BE2C (cell line): ENCODE data around the gene AKAP13. TPM values are rescaled to one million over a fixed set of nuclear protein-coding genes. Genes with fewer than 3 reads are reported as not detected.
A peak's percentile ranks its signal among the peaks of the same experiment; 100 is the strongest.

Experiments used
- DNase-seq: peaks from one replicate; pipeline ENCODE4 v3.0.0-alpha.2; 2020
- H3K27me3 ChIP-seq: fragments of 250-450 bp; sonication (Bioruptor Pico); 2 replicates; pipeline ENCODE4 v1.5.1; 2020; ENCODE audit warnings: mild to moderate bottlenecking
- H3K36me3 ChIP-seq: fragments of 250-450 bp; sonication (Bioruptor Pico); 2 replicates; pipeline ENCODE4 v1.5.1; 2020; ENCODE audit warnings: mild to moderate bottlenecking
- H3K4me1 ChIP-seq: fragments of 250-450 bp; sonication (Bioruptor Pico); 2 replicates; pipeline ENCODE4 v1.5.1; 2020
- H3K4me3 ChIP-seq: 2 replicates; pipeline ENCODE4 v1.5.1; 2011; ENCODE audit warnings: low read depth, low read length
- H3K9me3 ChIP-seq: fragments of 250-450 bp; sonication (Bioruptor Pico); 2 replicates; pipeline ENCODE4 v1.5.1; 2020
- CTCF ChIP-seq: IDR thresholded peaks from 2 replicates; pipeline ENCODE4 v1.5.1; 2012; ENCODE audit warnings: mild to moderate bottlenecking, low read depth, low read length
- polyA plus RNA-seq: library from polyadenylated mRNA; unstranded; fragments of >200 nt; gene quantifications from one replicate; pipeline ENCODE4 v1.2.1, GENCODE V29; 2012; ENCODE audit warnings: low read depth, missing spikeins; ENCODE audit not compliant: insufficient read length, insufficient read depth

The AKAP13 gene
- 29.8 TPM for polyA plus RNA-seq

GRCh38 chr15:85380217-85380811 lies at the start of gene AKAP13:
TSS of gene AKAP13 (plus strand) at chr15:85380603. CDS start at chr15:85485721, 105,118 bp downstream.
- Histone ChIP-seq H3K9me3 (no peaks in the 10 kb centered on the region), H3K4me3 (peak within 1 kb of the TSS; percentile 82)

GRCh38 chr15:85330901-85331588 lies 49.4 kb upstream of the AKAP13 start:
- H3K36me3 ChIP-seq, result no peaks in the 10 kb centered on the region
- DNase-seq, result peak; percentile 81
- H3K9me3 ChIP-seq, result no peaks in the 10 kb centered on the region
- peak; percentile 97 for TF ChIP-seq CTCF
- no peak overlapping the region for H3K4me3 ChIP-seq
- H3K27me3 ChIP-seq, result no peaks in the 10 kb centered on the region
- peaks cover 4% of the 10 kb centered on the region; the same call in 1 of the 2 replicates for H3K4me1 ChIP-seq

More at GRCh38 chr15:85380217-85380811, at the start of gene AKAP13:
- H3K36me3 ChIP-seq, result peaks cover 2% of the 10 kb centered on the region; the same call in 1 of the 2 replicates
- H3K27me3 ChIP-seq, result no peaks in the 10 kb centered on the region
- peak; percentile 98 for DNase-seq
- TF ChIP-seq CTCF, result no peak
- H3K4me1 ChIP-seq, result 0 out of 2 replicates have a peak, but pooled peaks cover 3% of the 10 kb centered on the region

GRCh38 chr15:85331655-85332285 lies 48.6 kb upstream of the AKAP13 start:
- H3K36me3 ChIP-seq, result no peaks in the 10 kb centered on the region
- no peak for DNase-seq
- no peak for TF ChIP-seq CTCF
- no peaks in the 10 kb centered on the region for H3K9me3 ChIP-seq
- H3K4me1 ChIP-seq, result peaks cover 4% of the 10 kb centered on the region; the same call in 1 of the 2 replicates
- no peaks in the 10 kb centered on the region for H3K27me3 ChIP-seq
- no peak overlapping the region for H3K4me3 ChIP-seq

GRCh38 chr15:85333132-85333831 lies 47.1 kb upstream of the AKAP13 start:
- DNase-seq, result no peak
- H3K36me3 ChIP-seq, result no peaks in the 10 kb centered on the region
- H3K4me3 ChIP-seq, result no peak overlapping the region
- peaks cover 4% of the 10 kb centered on the region; the same call in 1 of the 2 replicates for H3K4me1 ChIP-seq
- TF ChIP-seq CTCF, result no peak
- no peaks in the 10 kb centered on the region for H3K9me3 ChIP-seq
- no peaks in the 10 kb centered on the region for H3K27me3 ChIP-seq

- H3K9me3 ChIP-seq, result no peaks in the 10 kb centered on the region
- H3K27me3 ChIP-seq, result no peaks in the 10 kb centered on the region
- TF ChIP-seq CTCF, result no peak
- no peak for DNase-seq
- no peak overlapping the region for H3K4me3 ChIP-seq
- no peaks in the 10 kb centered on the region for H3K36me3 ChIP-seq
- peaks cover 4% of the 10 kb centered on the region; the same call in 1 of the 2 replicates for H3K4me1 ChIP-seq
These were observed 46.2 kb upstream of the AKAP13 start for GRCh38 chr15:85334241-85334640.
